Neural crest cell (in vitro differentiated cells): ENCODE measurements around the gene TAS1R3. TPM values are rescaled to one million over a fixed set of nuclear protein-coding genes. Genes with fewer than 3 reads are reported as not detected.

Experiments used
- DNase-seq: peaks from one replicate; pipeline ENCODE4 v3.0.0; 2021; ENCODE audit warnings: low read depth, mixed read lengths, low spot score
- H3K27ac Mint-ChIP-seq: one replicate; pipeline ENCODE4 v1.8.0; 2021; ENCODE audit warnings: mild to moderate bottlenecking, mixed read lengths; ENCODE audit not compliant: unreplicated experiment
- H3K27me3 Mint-ChIP-seq: 2 replicates; pipeline ENCODE4 v1.8.0; 2021; ENCODE audit warnings: low read depth, mild to moderate bottlenecking, mixed read lengths
- H3K36me3 Mint-ChIP-seq: 2 replicates; pipeline ENCODE4 v1.8.0; 2021; ENCODE audit warnings: low read depth, mild to moderate bottlenecking, mixed read lengths
- H3K4me1 Mint-ChIP-seq: 2 replicates; pipeline ENCODE4 v1.8.0; 2021; ENCODE audit warnings: mixed read lengths
- H3K4me3 Mint-ChIP-seq: one replicate; pipeline ENCODE4 v1.8.0; 2021; ENCODE audit warnings: mild to moderate bottlenecking, mixed read lengths
- H3K9me3 Mint-ChIP-seq: 2 replicates; pipeline ENCODE4 v1.8.0; 2021; ENCODE audit warnings: mixed read lengths
- total RNA-seq: library from RNA; stranded (reverse); gene quantifications from 2 replicates; pipeline ENCODE4 v1.2.1, GENCODE V29; 2021
- TF ChIP-seq, protein P1 (sequence below): fragments of 200-600 bp; sonication (generic); conservative IDR thresholded peaks from 2 replicates; pipeline ENCODE4 v1.5.0; 2021; ENCODE audit warnings: antibody characterized with exemption, mild to moderate bottlenecking

Gene TAS1R3
- total RNA-seq, 1 donor from 2014 or later, result 0.68 TPM

DNA sequence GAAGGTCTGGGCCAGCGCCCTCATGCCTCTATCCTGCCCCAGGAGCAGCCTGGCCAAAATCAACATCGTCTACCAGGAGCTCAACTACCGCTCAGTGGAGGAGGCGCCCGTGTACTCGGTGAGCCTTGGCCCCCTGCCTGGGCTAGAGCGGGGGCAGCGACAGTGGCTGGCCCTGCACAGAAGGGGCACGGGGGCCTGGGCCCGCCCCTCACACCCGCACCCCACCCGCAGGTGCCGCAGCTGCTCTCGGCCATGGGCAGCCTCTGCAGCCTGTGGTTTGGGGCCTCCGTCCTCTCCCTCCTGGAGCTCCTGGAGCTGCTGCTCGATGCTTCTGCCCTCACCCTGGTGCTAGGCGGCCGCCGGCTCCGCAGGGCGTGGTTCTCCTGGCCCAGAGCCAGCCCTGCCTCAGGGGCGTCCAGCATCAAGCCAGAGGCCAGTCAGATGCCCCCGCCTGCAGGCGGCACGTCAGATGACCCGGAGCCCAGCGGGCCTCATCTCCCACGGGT is 40.0 kb upstream of the TAS1R3 start:
- Mint-ChIP-seq H3K9me3 (no peaks in the 10 kb centered on the region), H3K27me3 (peaks cover 2% of the 10 kb centered on the region), H3K4me3 (no peak overlapping the region), H3K36me3 (no peaks in the 10 kb centered on the region), H3K27ac (no peak overlapping the region), H3K4me1 (no peaks in the 10 kb centered on the region)
- no peak for DNase-seq
- TF ChIP-seq, protein P1, sequence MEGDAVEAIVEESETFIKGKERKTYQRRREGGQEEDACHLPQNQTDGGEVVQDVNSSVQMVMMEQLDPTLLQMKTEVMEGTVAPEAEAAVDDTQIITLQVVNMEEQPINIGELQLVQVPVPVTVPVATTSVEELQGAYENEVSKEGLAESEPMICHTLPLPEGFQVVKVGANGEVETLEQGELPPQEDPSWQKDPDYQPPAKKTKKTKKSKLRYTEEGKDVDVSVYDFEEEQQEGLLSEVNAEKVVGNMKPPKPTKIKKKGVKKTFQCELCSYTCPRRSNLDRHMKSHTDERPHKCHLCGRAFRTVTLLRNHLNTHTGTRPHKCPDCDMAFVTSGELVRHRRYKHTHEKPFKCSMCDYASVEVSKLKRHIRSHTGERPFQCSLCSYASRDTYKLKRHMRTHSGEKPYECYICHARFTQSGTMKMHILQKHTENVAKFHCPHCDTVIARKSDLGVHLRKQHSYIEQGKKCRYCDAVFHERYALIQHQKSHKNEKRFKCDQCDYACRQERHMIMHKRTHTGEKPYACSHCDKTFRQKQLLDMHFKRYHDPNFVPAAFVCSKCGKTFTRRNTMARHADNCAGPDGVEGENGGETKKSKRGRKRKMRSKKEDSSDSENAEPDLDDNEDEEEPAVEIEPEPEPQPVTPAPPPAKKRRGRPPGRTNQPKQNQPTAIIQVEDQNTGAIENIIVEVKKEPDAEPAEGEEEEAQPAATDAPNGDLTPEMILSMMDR, result no peak

DNA sequence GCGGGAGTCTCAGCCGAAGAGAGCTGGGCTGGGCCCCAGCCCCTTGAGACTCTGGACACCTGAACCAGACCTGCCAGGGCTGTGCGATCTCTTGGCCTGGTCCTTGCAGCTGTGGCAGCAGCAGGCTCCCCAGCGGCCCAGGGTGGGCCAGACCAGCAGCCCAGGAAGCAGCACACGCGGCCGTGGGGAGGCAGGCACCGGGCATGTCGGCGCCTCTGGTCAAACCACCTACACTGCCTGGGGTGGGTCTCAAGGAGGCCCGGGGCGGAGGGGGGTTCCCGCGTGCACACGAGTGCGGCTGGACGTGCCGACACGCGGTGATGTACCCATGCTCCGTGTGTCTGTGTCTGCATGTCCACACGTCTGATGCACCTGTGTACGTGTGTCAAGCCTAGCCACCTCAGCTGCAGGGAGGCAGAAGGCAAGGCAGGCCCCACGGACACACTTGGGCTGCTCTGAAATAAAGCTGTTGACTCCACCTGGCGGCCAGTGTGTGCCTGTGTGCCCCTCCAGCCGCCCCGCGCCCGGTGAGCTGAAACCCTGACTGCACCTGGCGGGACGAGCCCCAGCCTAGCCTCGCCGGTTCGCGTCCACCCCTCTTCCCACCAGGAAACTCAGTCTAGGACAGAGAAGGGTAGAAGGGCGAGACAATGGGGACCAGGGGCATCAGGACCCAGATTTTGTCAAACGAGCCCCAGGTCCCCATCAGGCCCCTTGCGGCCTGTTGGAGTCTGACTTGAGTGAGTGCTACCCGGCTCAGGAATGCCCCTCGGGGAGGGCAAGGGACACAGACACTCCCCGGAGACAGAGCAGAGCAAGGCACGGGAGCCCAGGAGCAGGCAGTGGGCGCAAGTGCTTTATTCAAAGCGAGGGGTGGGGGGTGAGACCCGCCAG is 39.3 kb upstream of the TAS1R3 start:
- peaks cover 2% of the 10 kb centered on the region for H3K27me3 Mint-ChIP-seq
- no peaks in the 10 kb centered on the region for H3K4me1 Mint-ChIP-seq
- H3K9me3 Mint-ChIP-seq, result no peaks in the 10 kb centered on the region
- H3K4me3 Mint-ChIP-seq, result peak overlapping the region; percentile 47
- H3K36me3 Mint-ChIP-seq, result no peaks in the 10 kb centered on the region
- DNase-seq, result peak; percentile 64
- no peak overlapping the region for H3K27ac Mint-ChIP-seq
- TF ChIP-seq, protein P1, result peak; percentile 74

DNA sequence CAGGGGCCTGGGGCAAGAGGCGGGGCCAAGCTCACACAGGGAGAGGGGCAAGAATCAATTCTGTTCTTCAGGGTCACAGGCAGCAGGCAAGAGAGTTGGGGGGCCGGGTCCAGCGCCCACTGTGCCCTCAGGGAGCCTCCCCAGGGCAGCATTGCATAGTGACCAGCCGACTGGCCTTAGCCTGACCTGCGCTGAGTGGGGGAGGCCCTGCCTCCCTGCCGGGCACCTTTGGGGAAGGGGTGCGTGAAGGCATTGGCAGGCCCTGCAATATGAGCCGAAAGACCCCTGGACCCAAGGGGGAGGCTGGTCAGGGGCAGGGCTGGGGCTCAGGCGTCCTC is 38.7 kb upstream of the TAS1R3 start:
- no peak for DNase-seq
- Mint-ChIP-seq H3K9me3 (no peaks in the 10 kb centered on the region), H3K27me3 (peaks cover 2% of the 10 kb centered on the region), H3K27ac (no peak overlapping the region), H3K4me3 (peak overlapping the region; percentile 47), H3K36me3 (no peaks in the 10 kb centered on the region), H3K4me1 (no peaks in the 10 kb centered on the region)
- TF ChIP-seq, protein P1, result no peak

- H3K27ac Mint-ChIP-seq, result no peak overlapping the region
- H3K27me3 Mint-ChIP-seq, result peaks cover 2% of the 10 kb centered on the region
- H3K4me3 Mint-ChIP-seq, result no peak overlapping the region
- TF ChIP-seq, protein P1, result no peak
- no peak for DNase-seq
- H3K36me3 Mint-ChIP-seq, result no peaks in the 10 kb centered on the region
- H3K9me3 Mint-ChIP-seq, result no peaks in the 10 kb centered on the region
- no peaks in the 10 kb centered on the region for H3K4me1 Mint-ChIP-seq
These were observed 38.2 kb upstream of the TAS1R3 start for GRCh38 chr1:1292851-1293250.

- Mint-ChIP-seq H3K36me3 (no peaks in the 10 kb centered on the region), H3K27ac (no peak overlapping the region), H3K27me3 (peaks cover 2% of the 10 kb centered on the region), H3K4me1 (no peaks in the 10 kb centered on the region), H3K9me3 (no peaks in the 10 kb centered on the region), H3K4me3 (no peak overlapping the region)
- no peak for DNase-seq
- TF ChIP-seq, protein P1, result no peak
These were observed 37.5 kb upstream of the TAS1R3 start for GRCh38 chr1:1293263-1294249.
